Stimulated activated CD4-positive, alpha-beta T cell treated with anti-CD3 and anti-CD28 coated beads, Interleukin-15, amount 100 ng/mL, for 48 hours (primary cell): ENCODE measurements around the gene PDCD4.

Source experiments
- DNase-seq, 2 donors: peaks; one replicate each; pipeline ENCODE4 v3.0.0-alpha.2; 2020; ENCODE audit warnings: low read depth in 2 of 2

PDCD4 gene

GRCh38 chr10:110842326-110842904 is 29.3 kb upstream of the PDCD4 start:
- DNase-seq = no peak

GRCh38 chr10:110843031-110843430 is 28.7 kb upstream of the PDCD4 start:
- peak; percentile 15 to 33 for DNase-seq

GRCh38 chr10:110843796-110844616 is 27.7 kb upstream of the PDCD4 start:
- DNase-seq = no peak

GRCh38 chr10:110844617-110844881 is 27.2 kb upstream of the PDCD4 start:
- no peak for DNase-seq

- DNase-seq = no peak
Measured at GRCh38 chr10:110845192-110845755, 26.5 kb upstream of the PDCD4 start.

- no peak for DNase-seq
Measured at GRCh38 chr10:110845756-110846620, 25.7 kb upstream of the PDCD4 start.

- DNase-seq = no peak
Measured at GRCh38 chr10:110847374-110847773, 24.4 kb upstream of the PDCD4 start.

- DNase-seq = no peak
Measured at GRCh38 chr10:110848106-110848505, 23.6 kb upstream of the PDCD4 start.

- no peak for DNase-seq
Measured at GRCh38 chr10:110850099-110850498, 21.6 kb upstream of the PDCD4 start.

GRCh38 chr10:110851020-110851612 is 20.6 kb upstream of the PDCD4 start:
- DNase-seq = no peak

GRCh38 chr10:110852255-110852896 is 19.4 kb upstream of the PDCD4 start:
- peak in 1 of 2 donors; percentile 36 for DNase-seq

GRCh38 chr10:110852947-110853346 is 18.8 kb upstream of the PDCD4 start:
- no peak for DNase-seq

GRCh38 chr10:110853921-110854605 is 17.7 kb upstream of the PDCD4 start:
- DNase-seq = no peak

- no peak for DNase-seq
Measured at GRCh38 chr10:110857265-110858171, 14.2 kb upstream of the PDCD4 start.

- DNase-seq = no peak
Measured at GRCh38 chr10:110858297-110858934, 13.3 kb upstream of the PDCD4 start.

GRCh38 chr10:110859206-110859972 is 12.3 kb upstream of the PDCD4 start:
- DNase-seq = no peak

- no peak for DNase-seq
Measured at GRCh38 chr10:110859973-110860376, 11.8 kb upstream of the PDCD4 start.

GRCh38 chr10:110860576-110861241 is 11.0 kb upstream of the PDCD4 start:
- DNase-seq = no peak
